ENCODE results near the gene NTM. TPM values are rescaled to one million over a fixed set of nuclear protein-coding genes. Genes with fewer than 3 reads are reported as not detected.

The NTM gene
- total RNA-seq, 1 experiment from 2014 or later: 0.73 TPM

- no peak for DNase-seq
- intact Hi-C loops (cut with micrococcal nuclease; ENCODE audit: unreplicated experiment): no loop called here
Measured at GRCh38 chr11:131425285-131425684, 54.9 kb downstream of the NTM start.

GRCh38 chr11:131428853-131429252, 58.4 kb downstream of the NTM start:
- Mint-ChIP-seq H3K4me1 (ENCODE audit: low read depth, unreplicated experiment) (peaks cover 3% of the 10 kb centered on the region), H3K27ac (ENCODE audit: unreplicated experiment) (no peak overlapping the region), H3K36me3 (ENCODE audit: insufficient read depth, unreplicated experiment) (no peaks in the 10 kb centered on the region), H3K27me3 (ENCODE audit: insufficient read depth, unreplicated experiment) (peaks cover 4% of the 10 kb centered on the region), H3K4me3 (ENCODE audit: unreplicated experiment) (no peak overlapping the region), H3K9me3 (ENCODE audit: unreplicated experiment) (peaks cover 14% of the 10 kb centered on the region)
- Histone ChIP-seq H3K4me1 (peaks cover 13% of the 10 kb centered on the region), H3K36me3 (ENCODE audit: control insufficient read depth, insufficient read depth, low read length) (no peaks in the 10 kb centered on the region), H3K27me3 (replicated peaks; ENCODE audit: control insufficient read depth, insufficient read depth, low read length) (no peaks in the 10 kb centered on the region), H3K9me3 (no peaks in the 10 kb centered on the region; the same call in 1 of the 2 replicates), H3K4me3 (ENCODE audit: low read depth, low read length) (no peak overlapping the region)
- no TSS peak for BruUV-seq (replicated peaks)
- ChIA-PET POLR2A (no interaction called here), CTCF (no interaction called here)
- DNase-seq: no peak
- TF ChIP-seq CTCF (IDR thresholded peaks at IDR 0.05; ENCODE audit: insufficient read depth in 1 of 2, low read depth in 1 of 2, low read length in 1 of 2, severe bottlenecking in 1 of 2, unreplicated experiment in 1 of 2): no peak
- intact Hi-C loops (cut with micrococcal nuclease; ENCODE audit: unreplicated experiment): no loop called here

More at GRCh38 chr11:131425285-131425684, 54.9 kb downstream of the NTM start:
- no TSS peak for BruUV-seq (replicated peaks)
- H3K27ac Mint-ChIP-seq (ENCODE audit: unreplicated experiment): no peak overlapping the region
- H3K4me3 ChIP-seq (ENCODE audit: low read depth, low read length): no peak overlapping the region
- H3K36me3 Mint-ChIP-seq (ENCODE audit: insufficient read depth, unreplicated experiment): no peaks in the 10 kb centered on the region
- no peaks in the 10 kb centered on the region for H3K9me3 ChIP-seq
- no peak for TF ChIP-seq CTCF (IDR thresholded peaks at IDR 0.05; ENCODE audit: insufficient read depth in 1 of 2, low read depth in 1 of 2, low read length in 1 of 2, severe bottlenecking in 1 of 2, unreplicated experiment in 1 of 2)
- H3K4me3 Mint-ChIP-seq (ENCODE audit: unreplicated experiment): no peak overlapping the region
- H3K4me1 ChIP-seq: peaks cover 23% of the 10 kb centered on the region
- H3K27me3 Mint-ChIP-seq (ENCODE audit: insufficient read depth, unreplicated experiment): peaks cover 4% of the 10 kb centered on the region
- peaks cover 14% of the 10 kb centered on the region for H3K9me3 Mint-ChIP-seq (ENCODE audit: unreplicated experiment)
- no peaks in the 10 kb centered on the region for H3K27me3 ChIP-seq (replicated peaks; ENCODE audit: control insufficient read depth, insufficient read depth, low read length)
- H3K36me3 ChIP-seq (ENCODE audit: control insufficient read depth, insufficient read depth, low read length): no peaks in the 10 kb centered on the region
- H3K4me1 Mint-ChIP-seq (ENCODE audit: low read depth, unreplicated experiment): peaks cover 8% of the 10 kb centered on the region
- ChIA-PET POLR2A (no interaction called here), CTCF (no interaction called here)

- ChIA-PET POLR2A (no interaction called here), CTCF (no interaction called here)
- Mint-ChIP-seq H3K36me3 (ENCODE audit: insufficient read depth, unreplicated experiment) (no peaks in the 10 kb centered on the region), H3K27me3 (ENCODE audit: insufficient read depth, unreplicated experiment) (peaks cover 4% of the 10 kb centered on the region), H3K27ac (ENCODE audit: unreplicated experiment) (no peak overlapping the region), H3K4me1 (ENCODE audit: low read depth, unreplicated experiment) (no peaks in the 10 kb centered on the region), H3K9me3 (ENCODE audit: unreplicated experiment) (peaks cover 14% of the 10 kb centered on the region), H3K4me3 (ENCODE audit: unreplicated experiment) (no peak overlapping the region)
- peaks cover 4% of the 10 kb centered on the region; the same call in 1 of the 2 replicates for H3K9me3 ChIP-seq
- intact Hi-C loops (cut with micrococcal nuclease; ENCODE audit: unreplicated experiment): no loop called here
- peaks cover under 1% of the 10 kb centered on the region; the same call in 1 of the 2 replicates for H3K4me1 ChIP-seq
- H3K4me3 ChIP-seq (ENCODE audit: low read depth, low read length): no peak overlapping the region
- TF ChIP-seq CTCF (IDR thresholded peaks at IDR 0.05; ENCODE audit: insufficient read depth in 1 of 2, low read depth in 1 of 2, low read length in 1 of 2, severe bottlenecking in 1 of 2, unreplicated experiment in 1 of 2): no peak
- no peak for DNase-seq
- no peaks in the 10 kb centered on the region for H3K27me3 ChIP-seq (replicated peaks; ENCODE audit: control insufficient read depth, insufficient read depth, low read length)
- H3K36me3 ChIP-seq (ENCODE audit: control insufficient read depth, insufficient read depth, low read length): no peaks in the 10 kb centered on the region
- BruUV-seq (replicated peaks): no TSS peak
Measured at GRCh38 chr11:131430473-131431208, 60.2 kb downstream of the NTM start.

Data from Caco-2 (cell line).